HepG2 (cell line): ENCODE measurements around the gene RUNX3. TPM values are rescaled to one million over a fixed set of nuclear protein-coding genes. Genes with fewer than 3 reads are reported as not detected.

Experiments used
- ATAC-seq: fragments of 200-7000 bp; cut with Tn5 transposase; 3 replicates; pipeline ENCODE4 v1.9.1; 2020; ENCODE audit warnings: mild to moderate bottlenecking, moderate library complexity
- BruUV-seq: library from RNA; stranded (reverse); fragments of 400-500 nt; replicated peaks from 2 replicates; lab custom pipeline; 2021; lab: Mats Ljungman, UMichigan
- CTCF ChIA-PET: fragments of 300-600 bp; formaldehyde crosslinking; extraction: SDS; loops from one replicate; lab custom pipeline; 2021; ENCODE audit warnings: low total read pairs, inconsistent platforms, low intra/inter-chr PET ratio; lab: Yijun Ruan, JAX
- POLR2A ChIA-PET: fragments of 350-600 bp; sonication (Branson Sonifier 250); formaldehyde crosslinking; loops from one replicate; lab custom pipeline; 2020; ENCODE audit warnings: antibody characterized with exemption, inconsistent platforms; lab: Yijun Ruan, JAX
- DNase-seq: peaks from one replicate; pipeline ENCODE4 v3.0.0-alpha.2; 2015; ENCODE audit warnings: low spot score
- FAIRE-seq: peaks from 3 replicates; lab custom pipeline; 2011; peaks lifted over from hg19 to GRCh38; lab: Jason Lieb, UNC
- H2AFZ ChIP-seq: one replicate; pipeline ENCODE4 v1.6.1; 2011; ENCODE audit warnings: low read length, inconsistent platforms
- H3K27ac ChIP-seq: fragments of 300-600 bp; 3 replicates; pipeline ENCODE4 v1.8.0; 2011; ENCODE audit warnings: mixed run types, mild to moderate bottlenecking, mixed read lengths, low read length, inconsistent platforms; ENCODE audit not compliant: insufficient read depth; ENCODE audit errors: extremely low read length
- H3K27me3 ChIP-seq, 2 experiments: fragments of 200-600 bp in 1 of 2; 2 replicates in 1 of 2; 3 replicates in 1 of 2; pipeline versions ENCODE4 v1.6.0 to v1.8.0; 2011; ENCODE audit warnings: low read length in 2 of 2, mild to moderate bottlenecking in 2 of 2, moderate library complexity in 2 of 2, inconsistent platforms in 1 of 2; ENCODE audit not compliant: insufficient read depth in 2 of 2, control insufficient read depth in 1 of 2
- H3K36me3 ChIP-seq, 2 experiments: fragments of 200-600 bp in 1 of 2; replicated peaks in 1 of 2; 2 replicates in 1 of 2; 3 replicates in 1 of 2; pipeline versions ENCODE4 v1.5.1 to v1.8.0; 2011; ENCODE audit warnings: low read length in 2 of 2, inconsistent platforms in 1 of 2; ENCODE audit not compliant: insufficient read depth in 2 of 2, control insufficient read depth in 1 of 2
- H3K4me1 ChIP-seq: 2 replicates; pipeline ENCODE4 v1.5.1; 2012; ENCODE audit warnings: low read length, inconsistent platforms; ENCODE audit not compliant: insufficient read depth
- H3K4me2 ChIP-seq: 2 replicates; pipeline ENCODE4 v1.6.0; 2011; ENCODE audit warnings: low read depth, low read length, inconsistent platforms
- H3K4me3 ChIP-seq, 3 experiments: fragments of 200-600 bp in 1 of 3; sonication (generic), shearing (Covaris generic) in 1 of 3; replicated peaks in 1 of 3; 2 replicates each; pipeline ENCODE4 v1.5.1; 2011 to 2016; ENCODE audit warnings: low read length in 3 of 3, inconsistent platforms in 2 of 3, low read depth in 2 of 3, mild to moderate bottlenecking in 2 of 3, control low read depth in 1 of 3, mixed read lengths in 1 of 3; ENCODE audit not compliant: insufficient read depth in 1 of 3
- H3K79me2 ChIP-seq: one replicate; pipeline ENCODE4 v1.6.1; 2011; ENCODE audit warnings: low read length, inconsistent platforms; ENCODE audit not compliant: insufficient read depth
- H3K9ac ChIP-seq: 2 replicates; pipeline ENCODE4 v1.6.0; 2011; ENCODE audit warnings: mild to moderate bottlenecking, low read depth, low read length, inconsistent platforms; ENCODE audit not compliant: insufficient read depth
- H3K9me3 ChIP-seq: 2 replicates; pipeline ENCODE4 v1.5.1; 2012; ENCODE audit warnings: mild to moderate bottlenecking, low read length
- H4K20me1 ChIP-seq: 2 replicates; pipeline ENCODE4 v1.6.0; 2011; ENCODE audit warnings: inconsistent platforms, mild to moderate bottlenecking, low read length, moderate library complexity; ENCODE audit not compliant: insufficient read depth
- ATF7 ChIP-seq, 2 experiments: fragments of 450-650 bp in 1 of 2; sonication (generic) in 1 of 2; formaldehyde crosslinking in 1 of 2; IDR thresholded peaks; 2 replicates each; pipeline versions ENCODE4 v1.4.0 to v1.6.1; 2016 to 2020; ENCODE audit warnings: antibody characterized with exemption in 1 of 2, mild to moderate bottlenecking in 1 of 2, missing genetic modification reagents in 1 of 2
- ATRX ChIP-seq: sonication (generic); formaldehyde crosslinking; IDR thresholded peaks from 2 replicates; pipeline ENCODE4 v1.4.0; 2020; ENCODE audit warnings: missing genetic modification reagents, borderline replicate concordance
- CBFB ChIP-seq: sonication (generic); formaldehyde crosslinking; IDR thresholded peaks from 2 replicates; pipeline ENCODE4 v1.4.0; 2020; ENCODE audit warnings: missing genetic modification reagents
- ERF ChIP-seq: IDR thresholded peaks from 2 replicates; pipeline ENCODE4 v1.6.1; 2018; ENCODE audit warnings: missing biosample characterization, missing genetic modification reagents
- JARID2 ChIP-seq: sonication (generic); formaldehyde crosslinking; IDR thresholded peaks from 2 replicates; pipeline ENCODE4 v1.8.1; 2023; ENCODE audit warnings: missing genetic modification reagents, inconsistent platforms; ENCODE audit not compliant: insufficient replicate concordance
- NR2C2 ChIP-seq: sonication (generic); formaldehyde crosslinking; IDR thresholded peaks from 2 replicates; pipeline ENCODE4 v1.4.0; 2020; ENCODE audit warnings: missing genetic modification reagents, mild to moderate bottlenecking, moderate library complexity, borderline replicate concordance
- PRDM4 ChIP-seq: sonication (generic); formaldehyde crosslinking; IDR thresholded peaks from 2 replicates; pipeline ENCODE4 v1.9.0; 2021; ENCODE audit warnings: missing genetic modification reagents, borderline replicate concordance
- SUZ12 ChIP-seq: fragments of 150-350 bp; IDR thresholded peaks from 2 replicates; pipeline ENCODE4 v1.6.1; 2014; ENCODE audit warnings: low read depth, low read length
- TBX2 ChIP-seq: sonication (generic); formaldehyde crosslinking; IDR thresholded peaks from 2 replicates; pipeline ENCODE4 v1.5.0; 2020; ENCODE audit warnings: missing genetic modification reagents, mild to moderate bottlenecking, borderline replicate concordance
- ZMYM3 ChIP-seq: sonication (generic); formaldehyde crosslinking; IDR thresholded peaks from 2 replicates; pipeline ENCODE4 v1.5.1; 2020; ENCODE audit warnings: mild to moderate bottlenecking, missing genetic modification reagents
- ZNF552 ChIP-seq: sonication (generic); formaldehyde crosslinking; IDR thresholded peaks from 2 replicates; pipeline ENCODE4 v1.9.0; 2022; ENCODE audit warnings: missing genetic modification reagents, mild to moderate bottlenecking, borderline replicate concordance
- ZNF841 ChIP-seq: sonication (generic); formaldehyde crosslinking; IDR thresholded peaks from 2 replicates; pipeline ENCODE4 v1.8.1; 2023; ENCODE audit warnings: missing genetic modification reagents, borderline replicate concordance
- WGBS: methylation state at CpG from one replicate; pipeline ENCODE4 v1.1.6; 2017; ENCODE audit warnings: low lambda C conversion rate; 5-methylcytosine and 5-hydroxymethylcytosine counted together
- in situ Hi-C: cut with HindIII; loops from 2 replicates; pipeline ENCODE4 v1.10.0; 2017; ENCODE audit warnings: low pct_unique_long_range_greater_than_20kb; ENCODE audit not compliant: extremely low pct_ligation_motif_present
- intact Hi-C: fragments of 100-400 bp; cut with micrococcal nuclease; formaldehyde crosslinking; loops from one replicate; pipeline ENCODE4 v1.10.0; 2022; ENCODE audit not compliant: unreplicated experiment
- polyA plus RNA-seq, 8 experiments: library from polyadenylated mRNA; depleted of rRNA in 3 of 8; stranded (reverse) in 7 of 8; unstranded in 1 of 8; fragments of >200 nt; fragmentation: Illumina TruSeq in 4 of 8; extraction: Trizol in 4 of 8; gene quantifications; 2 replicates each; pipeline versions ENCODE4 v1.2.1 to v1.2.3, GENCODE V29; 2011 to 2016; ENCODE audit warnings: low read depth in 4 of 8, missing spikeins in 1 of 8, mixed read lengths in 1 of 8; ENCODE audit not compliant: insufficient read depth in 1 of 8
- total RNA-seq, 5 experiments: library from RNA; depleted of rRNA; stranded (reverse); fragments of >200 nt; fragmentation: Illumina TruSeq; extraction: Trizol; gene quantifications; 2 replicates each; pipeline ENCODE4 v1.2.3, GENCODE V29; 2016; ENCODE audit warnings: low read depth in 1 of 5
- TF ChIP-seq, protein P1 (sequence below): fragments of 450-650 bp; IDR thresholded peaks from 2 replicates; pipeline ENCODE4 v1.6.1; 2017
- TF ChIP-seq, protein P2 (sequence below): sonication (generic); formaldehyde crosslinking; IDR thresholded peaks from 2 replicates; pipeline ENCODE4 v1.4.0; 2020; ENCODE audit warnings: missing genetic modification reagents

RUNX3 gene
- total and polyA plus RNA-seq, 2 of the 13 experiments (the other 11 are each of a cell fraction or from before 2014, with no cell fraction given): 0.04 to 0.22 TPM

DNA sequence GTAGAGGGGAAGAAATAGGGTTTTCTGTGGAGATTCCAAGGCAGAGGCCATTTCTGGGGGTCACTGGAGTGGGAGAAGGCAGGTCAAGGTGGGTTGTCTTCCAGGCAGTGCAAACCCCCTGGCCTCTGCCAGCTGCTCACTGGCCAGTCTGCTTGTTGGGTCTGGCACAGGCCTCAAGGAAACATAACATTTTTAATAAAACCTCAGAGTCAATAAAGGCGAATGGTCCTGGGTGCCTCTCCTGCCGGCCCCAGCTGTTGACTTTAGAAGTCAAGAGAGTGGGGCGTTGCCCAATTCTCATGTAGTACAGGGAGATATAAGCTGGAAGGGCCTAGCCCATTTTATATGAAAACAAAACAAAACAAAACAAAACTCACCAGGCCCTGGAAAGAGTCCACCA is 36.6 kb downstream of the RUNX3 start (continued):
- no peak for TF ChIP-seq SUZ12
- TF ChIP-seq TBX2 (CRISPR knock-in tag): no peak

DNA sequence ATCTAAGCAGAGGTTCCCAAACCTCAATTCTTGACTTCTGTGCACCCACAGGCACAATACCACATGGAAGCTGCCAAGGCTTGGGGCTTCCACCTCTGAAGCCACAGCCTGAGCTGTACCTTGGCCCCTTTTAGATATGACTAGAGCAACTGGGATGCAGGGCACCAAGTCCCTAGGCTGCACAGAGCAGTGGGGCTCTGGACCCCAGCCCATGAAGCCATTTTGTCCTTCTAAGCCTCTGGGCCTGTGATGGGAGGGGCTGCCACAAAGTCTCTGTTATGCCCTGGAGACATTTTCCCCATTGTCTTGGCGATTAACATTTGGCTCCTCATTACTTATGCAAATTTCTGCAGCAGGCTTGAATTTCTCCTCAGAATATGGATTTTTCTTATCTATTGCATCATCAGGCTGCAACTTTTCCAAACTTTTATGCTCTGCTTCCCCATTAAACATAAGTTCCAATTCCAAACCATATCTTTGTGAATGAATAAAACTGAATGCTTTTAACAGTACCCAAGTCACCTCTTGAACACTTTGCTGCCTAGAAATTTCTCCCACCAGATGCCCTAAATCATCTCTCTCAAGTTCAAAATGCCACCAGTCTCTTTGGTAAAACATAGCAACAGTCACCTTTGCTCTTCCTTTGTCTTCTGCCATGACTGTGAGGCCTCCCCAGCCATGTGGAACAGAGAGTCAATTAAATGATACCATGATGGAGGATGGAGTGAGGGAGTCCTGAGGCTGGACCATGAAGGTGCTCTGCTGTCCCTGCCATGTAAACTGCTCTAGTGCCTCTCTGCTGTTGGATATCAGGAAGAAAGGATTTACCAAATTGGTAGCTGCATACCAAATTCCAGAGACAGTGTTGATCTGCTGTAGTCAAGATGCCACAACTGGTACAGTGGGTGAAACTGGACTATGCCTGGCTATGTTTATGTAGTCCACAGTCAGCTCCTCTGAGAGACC is 37.6 kb downstream of the RUNX3 start:
- POLR2A ChIA-PET: no interaction called here
- Histone ChIP-seq H3K4me2 (no peak overlapping the region), H3K27ac (no peak overlapping the region), H3K4me1 (no peaks in the 10 kb centered on the region), H3K9me3 (peaks cover 11% of the 10 kb centered on the region), H3K36me3 (no peaks in the 10 kb centered on the region), H2AFZ (no peak overlapping the region), H3K27me3 (peaks cover 0 to 4% of the 10 kb centered on the region in 2 experiments; a peak in 1 of 5 replicates), H3K79me2 (no peaks in the 10 kb centered on the region), H3K9ac (no peak overlapping the region), H4K20me1 (no peaks in the 10 kb centered on the region), H3K4me3 (no peak overlapping the region)
- in situ Hi-C loops: no loop called here
- 0% methylated on average over 1 of the region's 1 CpG for WGBS
- DNase-seq (no peak), FAIRE-seq (no peak), ATAC-seq (no peak)
- intact Hi-C loops: no loop called here
- CTCF ChIA-PET: no interaction called here
- no TSS peak for BruUV-seq
- TF ChIP-seq JARID2 (CRISPR knock-in tag) (no peak), PRDM4 (CRISPR knock-in tag) (no peak), ZNF841 (CRISPR knock-in tag) (peak; percentile 90; the same call in 1 of the 2 replicates), NR2C2 (CRISPR knock-in tag) (no peak), ATF7 (IDR thresholded peaks at IDR 0.05) (peak; percentile 17; the same call in 1 of the 2 replicates), ATF7 (CRISPR knock-in tag; IDR thresholded peaks at IDR 0.05) (no peak), ZNF552 (CRISPR knock-in tag) (no peak), ERF (CRISPR knock-in tag) (no peak), ATRX (CRISPR knock-in tag) (no peak), ZMYM3 (CRISPR knock-in tag) (no peak), CBFB (no peak)
- TF ChIP-seq, protein P1, sequence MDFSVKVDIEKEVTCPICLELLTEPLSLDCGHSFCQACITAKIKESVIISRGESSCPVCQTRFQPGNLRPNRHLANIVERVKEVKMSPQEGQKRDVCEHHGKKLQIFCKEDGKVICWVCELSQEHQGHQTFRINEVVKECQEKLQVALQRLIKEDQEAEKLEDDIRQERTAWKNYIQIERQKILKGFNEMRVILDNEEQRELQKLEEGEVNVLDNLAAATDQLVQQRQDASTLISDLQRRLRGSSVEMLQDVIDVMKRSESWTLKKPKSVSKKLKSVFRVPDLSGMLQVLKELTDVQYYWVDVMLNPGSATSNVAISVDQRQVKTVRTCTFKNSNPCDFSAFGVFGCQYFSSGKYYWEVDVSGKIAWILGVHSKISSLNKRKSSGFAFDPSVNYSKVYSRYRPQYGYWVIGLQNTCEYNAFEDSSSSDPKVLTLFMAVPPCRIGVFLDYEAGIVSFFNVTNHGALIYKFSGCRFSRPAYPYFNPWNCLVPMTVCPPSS: no peak
- TF ChIP-seq, protein P2, sequence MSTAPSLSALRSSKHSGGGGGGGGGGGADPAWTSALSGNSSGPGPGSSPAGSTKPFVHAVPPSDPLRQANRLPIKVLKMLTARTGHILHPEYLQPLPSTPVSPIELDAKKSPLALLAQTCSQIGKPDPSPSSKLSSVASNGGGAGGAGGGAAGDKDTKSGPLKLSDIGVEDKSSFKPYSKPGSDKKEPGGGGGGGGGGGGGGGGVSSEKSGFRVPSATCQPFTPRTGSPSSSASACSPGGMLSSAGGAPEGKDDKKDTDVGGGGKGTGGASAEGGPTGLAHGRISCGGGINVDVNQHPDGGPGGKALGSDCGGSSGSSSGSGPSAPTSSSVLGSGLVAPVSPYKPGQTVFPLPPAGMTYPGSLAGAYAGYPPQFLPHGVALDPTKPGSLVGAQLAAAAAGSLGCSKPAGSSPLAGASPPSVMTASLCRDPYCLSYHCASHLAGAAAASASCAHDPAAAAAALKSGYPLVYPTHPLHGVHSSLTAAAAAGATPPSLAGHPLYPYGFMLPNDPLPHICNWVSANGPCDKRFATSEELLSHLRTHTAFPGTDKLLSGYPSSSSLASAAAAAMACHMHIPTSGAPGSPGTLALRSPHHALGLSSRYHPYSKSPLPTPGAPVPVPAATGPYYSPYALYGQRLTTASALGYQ: no peak
